Right lobe of liver (tissue), 4 donors: Measurements from ENCODE around the gene WNK2.

Experiments
- CTCF ChIP-seq, 4 donors: fragments of 200-600 bp in 3 of 4; fragments of 450-650 bp in 1 of 4; IDR thresholded peaks; one replicate each; pipeline versions ENCODE4 v1.5.1 to v1.8.0; 2016 to 2022; ENCODE audit warnings: antibody characterized with exemption in 4 of 4, mild to moderate bottlenecking in 2 of 4
- POLR2A ChIP-seq: fragments of 450-650 bp; IDR thresholded peaks from one replicate; pipeline ENCODE4 v1.6.1; 2017; ENCODE audit warnings: antibody characterized with exemption, mild to moderate bottlenecking
- donor health status: DM: no; HTN: no; CAD: no.
- donor health status: DM: no; HTN: no; CAD: no.
- donor health status: DM: no; HTN: yes; CAD: no.

DNA sequence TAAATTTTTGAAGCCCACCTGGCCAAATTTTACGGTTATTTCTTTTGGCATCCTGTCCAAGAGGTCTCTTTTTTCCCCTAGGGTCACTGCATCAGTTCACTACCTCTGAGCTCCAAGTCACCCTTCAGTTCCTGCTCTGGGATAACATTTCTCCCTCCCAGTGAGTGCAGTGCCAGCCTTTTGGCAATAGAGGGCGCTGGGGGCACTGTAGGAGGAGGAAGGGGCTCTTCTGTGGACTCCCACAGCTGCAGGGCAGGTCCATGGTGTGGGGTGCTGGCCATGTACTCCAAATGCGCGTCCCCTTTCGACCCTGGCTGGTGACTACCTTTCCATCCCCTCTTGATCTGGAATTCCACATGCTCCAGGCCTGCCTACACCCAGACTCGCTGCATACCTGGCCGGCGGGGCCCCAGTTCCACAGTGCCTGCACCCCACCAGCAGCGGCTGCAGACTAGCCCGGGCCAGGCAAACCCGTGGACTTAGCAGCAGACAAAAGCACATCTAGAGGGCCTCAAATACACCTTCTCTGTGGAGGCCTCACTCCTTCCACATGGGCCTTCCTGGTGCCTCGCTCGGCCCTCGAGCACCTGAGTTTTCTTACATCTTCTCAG lies 29.5 kb upstream of the WNK2 start:
- TF ChIP-seq POLR2A = no peak
- peak in 3 of 4 donors; percentile 22 to 34 (median 27) for TF ChIP-seq CTCF (IDR thresholded peaks at IDR 0.05)
